ENCODE measurements around the gene DPP6.

- TF ChIP-seq CTBP1 (IDR thresholded peaks at IDR 0.05; ENCODE audit: borderline replicate concordance) (no peak), LEF1 (IDR thresholded peaks at IDR 0.05; ENCODE audit: borderline replicate concordance) (no peak), FOXA1 (IDR thresholded peaks at IDR 0.05) (no peak), FOXM1 (IDR thresholded peaks at IDR 0.05; ENCODE audit: borderline replicate concordance) (no peak), SP1 (IDR thresholded peaks at IDR 0.05) (no peak), NFRKB (IDR thresholded peaks at IDR 0.05) (no peak), BHLHE40 (IDR thresholded peaks at IDR 0.05; ENCODE audit: borderline replicate concordance) (no peak), SUZ12 (IDR thresholded peaks at IDR 0.05) (no peak), TARDBP (IDR thresholded peaks at IDR 0.05) (no peak), ELF4 (IDR thresholded peaks at IDR 0.05) (no peak), PKNOX1 (IDR thresholded peaks at IDR 0.05) (no peak), HDGF (IDR thresholded peaks at IDR 0.05; ENCODE audit: borderline replicate concordance) (no peak), L3MBTL2 (conservative IDR thresholded peaks at IDR 0.05) (no peak), ZNF384 (IDR thresholded peaks at IDR 0.05) (no peak)
These were observed 855.7 kb downstream of the DPP6 start for GRCh38 chr7:154907651-154908620.

Measured in HEK293T (cell line).